HUDEP-2 (cell line): Measurements from ENCODE around the gene PRR3.

Experiments
- DNase-seq, 76 experiments: peaks; one replicate each; lab custom pipeline; 2025; ENCODE audit not compliant: unreplicated experiment in 76 of 76; lab: John Stamatoyannopoulos, UW

The PRR3 gene

GRCh38 chr6:30533460-30534294, 23.4 kb upstream of the PRR3 start:
- DNase-seq, result no peak

GRCh38 chr6:30537931-30538330, 19.2 kb upstream of the PRR3 start:
- DNase-seq, result no peak

DNA sequence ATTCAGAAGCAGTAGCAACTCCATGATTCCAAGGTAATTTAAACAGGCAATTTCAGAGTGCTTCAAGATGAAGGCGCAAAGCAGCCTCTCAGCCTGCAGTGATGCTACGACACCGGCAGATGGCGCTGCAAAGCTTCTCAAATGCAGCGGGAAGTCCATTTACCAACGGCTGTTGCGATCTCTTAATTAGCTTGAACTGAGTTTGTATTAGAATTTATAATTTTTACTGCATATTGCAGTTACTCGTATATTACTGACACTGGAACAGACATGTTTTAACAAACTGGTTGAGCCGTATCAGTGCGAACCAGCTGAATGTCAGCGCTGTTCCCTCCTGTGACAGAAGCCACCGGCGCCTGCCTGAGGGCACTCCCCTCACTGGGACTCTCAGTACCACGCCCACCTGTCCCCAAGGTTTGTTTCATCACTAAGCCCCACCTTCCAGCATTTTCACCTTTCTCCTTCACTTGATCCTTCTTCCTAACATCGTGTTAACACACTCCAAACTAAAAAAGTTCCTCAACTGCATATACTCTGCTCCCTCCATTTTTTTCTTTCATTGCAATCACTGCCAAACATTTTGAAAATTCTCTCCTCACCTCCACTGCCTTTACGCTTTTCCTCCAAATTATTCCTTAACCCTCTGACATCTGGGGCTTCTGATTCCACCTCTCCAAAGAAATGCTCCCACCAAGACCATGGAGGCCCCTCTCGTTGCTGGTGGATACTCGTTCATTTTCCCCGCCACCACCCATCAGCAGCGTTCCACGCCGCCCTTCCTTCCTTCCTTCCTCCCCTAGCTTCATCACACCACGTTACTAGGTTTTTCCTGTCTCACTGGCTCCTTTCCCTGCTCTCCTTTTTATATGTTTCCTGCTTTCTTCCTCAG, 15.3 kb upstream of the PRR3 start:
- DNase-seq, result peak in 73 of 76 experiments; percentile 10 to 86 (median 66)

DNA sequence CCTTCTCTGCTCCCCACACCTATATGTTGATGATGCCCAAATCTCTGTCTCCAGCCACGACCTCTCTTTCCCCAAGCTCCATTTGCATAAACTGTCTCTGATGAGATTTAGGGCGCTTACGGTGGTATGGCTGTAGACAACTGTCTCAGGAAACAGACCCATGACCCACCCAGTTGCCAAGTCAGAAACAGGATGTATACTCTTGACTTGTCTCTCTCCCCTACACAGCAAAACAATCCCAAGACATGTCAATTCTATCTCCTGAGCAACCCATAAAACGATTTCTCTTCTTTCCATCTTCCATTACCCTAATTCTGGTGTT, 14.7 kb upstream of the PRR3 start:
- DNase-seq, result no peak

- no peak for DNase-seq
Observed at GRCh38 chr6:30542915-30543314, 14.2 kb upstream of the PRR3 start.

DNA sequence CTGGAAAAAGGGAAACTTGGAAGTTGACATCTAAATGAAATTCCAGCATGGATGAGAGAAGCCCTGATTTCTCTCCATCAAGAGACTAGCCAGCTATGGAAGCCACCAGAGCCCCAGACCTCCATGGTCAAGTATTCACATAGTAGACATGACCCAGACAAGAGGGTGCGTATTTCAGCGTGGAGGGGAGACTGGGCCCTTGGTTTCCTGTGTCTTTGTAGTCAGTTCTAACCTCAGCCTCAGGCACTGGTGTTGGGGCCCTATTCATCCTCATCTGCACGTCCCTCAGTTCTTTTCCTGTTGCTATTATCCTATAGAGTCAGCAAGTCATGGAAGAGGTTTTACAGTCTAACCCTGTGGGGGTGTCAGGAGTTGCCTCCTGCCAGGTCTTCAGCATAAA, 13.3 kb upstream of the PRR3 start:
- DNase-seq, result no peak

- peak in 29 of 76 experiments; percentile 25 to 71 (median 47) for DNase-seq
Observed at GRCh38 chr6:30544666-30545272, 12.3 kb upstream of the PRR3 start.

- DNase-seq, result no peak
Observed at GRCh38 chr6:30547454-30547853, 9.6 kb upstream of the PRR3 start.

- DNase-seq, result no peak
Observed at GRCh38 chr6:30548375-30548774, 8.7 kb upstream of the PRR3 start.

- DNase-seq, result no peak
Observed at GRCh38 chr6:30554404-30554803, 2.7 kb upstream of the PRR3 start.

- peak in 6 of 76 experiments; percentile 16 to 45 (median 31) for DNase-seq
Observed at GRCh38 chr6:30554962-30555815, 1.9 kb upstream of the PRR3 start.

- peak in 1 of 76 experiments; percentile 47 for DNase-seq
Observed at GRCh38 chr6:30555816-30556065, 1.4 kb upstream of the PRR3 start.

DNA sequence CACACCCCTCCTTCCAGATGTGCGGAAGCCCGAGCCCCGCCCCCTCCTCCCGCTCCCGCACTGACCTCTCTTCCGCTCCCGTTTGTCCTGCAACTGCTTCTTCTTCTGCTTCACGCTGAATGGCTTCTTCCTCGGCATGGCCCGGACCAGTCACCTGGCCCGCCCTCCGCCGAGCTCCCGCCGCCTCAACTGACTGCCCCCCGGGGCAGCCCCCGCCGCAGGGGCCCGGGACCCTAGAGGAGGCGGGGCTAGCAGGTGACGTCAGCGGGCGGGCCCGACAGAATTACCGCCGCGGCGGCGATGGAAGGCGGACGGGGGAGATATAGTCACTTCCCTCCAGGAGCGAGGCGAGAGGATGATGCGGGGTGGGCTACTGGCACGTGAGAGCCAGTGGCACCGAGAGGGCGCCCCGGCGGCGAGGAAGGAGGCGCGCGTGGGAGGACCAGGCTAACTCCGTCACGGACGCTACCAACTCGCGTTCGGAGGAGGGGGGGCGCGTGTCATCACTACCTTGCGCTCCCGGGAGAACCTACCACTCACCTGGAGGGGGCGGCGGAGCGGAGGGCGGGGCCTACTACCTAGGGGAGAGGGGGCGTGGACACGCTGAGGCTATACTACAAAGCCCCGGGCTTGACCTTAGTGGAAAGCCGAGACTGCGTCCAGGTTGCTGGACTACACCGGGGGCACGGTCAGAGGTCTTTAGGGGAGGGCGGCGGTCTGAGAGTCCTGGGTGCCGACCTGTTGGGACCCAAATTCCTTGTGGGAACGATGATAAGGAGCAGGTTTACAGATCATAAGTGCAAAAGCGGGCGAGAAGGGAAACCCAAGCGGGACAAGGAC, 809 bp upstream of the PRR3 start, which contains the start of gene GNL1:
Gene GNL1 (minus strand): TSS at position 424 of the 840 bp plus-strand sequence. CDS start 286 bp downstream, at position 138.
- DNase-seq, result peak in 75 of 76 experiments; percentile 70 to 100 (median 92)

DNA sequence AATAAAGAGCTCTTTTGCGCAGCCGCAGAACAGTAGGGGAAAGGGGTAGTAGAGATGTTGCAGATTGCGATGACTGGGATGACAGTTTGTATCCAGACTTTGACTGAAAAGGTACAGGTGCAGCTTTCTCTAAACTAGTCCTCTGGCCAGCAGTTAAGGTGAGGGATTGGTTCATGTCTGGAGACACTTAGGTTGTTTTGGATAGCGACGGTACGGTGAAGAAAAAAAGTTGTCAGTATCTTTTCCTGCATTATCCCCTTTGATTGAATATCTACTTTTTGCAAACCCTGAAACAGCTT, 537 bp downstream of the PRR3 start:
- peak in 23 of 76 experiments; percentile 8 to 67 (median 49) for DNase-seq

DNA sequence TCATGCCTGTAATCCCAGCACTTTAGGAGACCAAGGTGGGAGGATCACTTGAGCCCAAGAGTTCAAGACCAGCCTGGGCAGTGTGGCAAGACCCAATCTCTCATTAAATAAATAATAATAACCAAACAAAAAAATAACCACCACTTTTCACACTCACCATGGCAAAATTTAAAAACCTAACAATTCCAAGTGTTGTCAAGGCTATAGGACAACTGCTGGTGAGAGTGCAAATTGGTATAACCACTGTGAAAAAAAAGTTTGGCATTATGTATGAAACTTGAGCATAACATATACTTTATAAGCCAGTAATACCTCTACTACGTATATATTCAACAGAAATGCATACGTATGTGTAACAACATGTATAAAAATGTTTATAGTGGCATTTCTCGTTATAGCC, 3.8 kb downstream of the PRR3 start:
- DNase-seq, result no peak

DNA sequence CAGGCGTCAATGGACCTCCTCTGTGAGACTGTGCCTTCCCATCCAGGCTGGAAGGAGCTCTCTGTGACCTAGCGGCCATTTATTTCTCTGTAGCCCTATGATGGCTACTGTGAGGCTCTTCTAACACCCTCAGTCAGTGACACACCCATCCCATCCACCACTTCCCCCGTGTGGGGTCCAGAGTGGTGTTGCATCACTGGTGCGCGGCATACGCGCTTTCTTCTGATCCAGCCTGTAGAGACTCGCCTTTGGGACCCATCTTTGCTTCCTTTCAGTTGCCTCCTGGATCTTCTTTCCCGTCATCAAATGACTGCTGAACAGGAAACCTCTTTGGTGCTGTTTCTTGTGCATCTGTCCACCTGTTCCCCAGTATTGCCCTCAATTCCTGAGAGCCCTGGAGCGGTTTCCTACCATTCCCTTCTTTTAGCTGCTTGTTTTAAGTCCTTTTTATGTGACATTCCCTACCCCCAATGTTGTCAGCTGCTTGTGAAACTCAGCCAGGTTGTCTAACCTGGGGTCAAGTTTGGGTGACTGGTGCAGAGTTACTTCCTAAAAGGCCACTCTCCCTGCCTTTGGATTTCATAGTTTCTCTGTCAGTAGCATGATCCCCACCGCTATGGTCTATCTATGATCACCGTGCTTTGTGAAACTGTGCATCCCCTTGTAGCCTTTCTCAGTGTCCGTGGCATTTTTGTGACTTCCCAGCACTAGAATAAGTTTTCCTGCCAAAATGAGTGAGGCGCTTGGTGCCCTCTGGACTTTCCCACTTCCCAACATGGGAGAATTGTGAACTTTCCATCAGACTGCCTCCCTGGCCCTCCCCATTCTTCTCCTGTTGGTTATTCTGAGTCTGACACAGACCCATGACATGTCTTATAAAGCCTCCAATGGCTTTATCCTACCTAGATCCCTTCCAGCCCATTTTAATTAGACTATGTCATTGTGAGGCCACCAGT, 5.7 kb downstream of the PRR3 start:
- DNase-seq, result no peak

DNA sequence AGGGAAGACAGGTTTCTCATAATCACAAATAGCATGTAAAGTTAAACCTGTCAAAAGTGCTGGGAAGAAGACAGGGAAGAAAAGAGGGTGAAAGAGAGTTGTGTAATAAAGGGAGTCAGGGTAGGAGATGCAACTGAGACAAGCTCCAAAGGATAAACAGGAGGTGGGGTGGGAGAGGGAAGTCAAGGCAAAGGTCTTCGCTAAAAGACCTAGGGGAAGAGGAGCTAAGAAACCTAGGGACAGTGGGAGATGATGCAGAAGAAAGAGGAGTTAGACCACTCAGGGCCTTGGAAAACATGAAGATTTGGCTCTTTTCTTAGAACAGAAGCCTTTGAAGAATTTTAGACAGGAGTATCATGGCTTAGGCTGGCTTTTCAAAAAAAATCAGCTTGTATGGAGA, 7.0 kb downstream of the PRR3 start:
- DNase-seq, result no peak

DNA sequence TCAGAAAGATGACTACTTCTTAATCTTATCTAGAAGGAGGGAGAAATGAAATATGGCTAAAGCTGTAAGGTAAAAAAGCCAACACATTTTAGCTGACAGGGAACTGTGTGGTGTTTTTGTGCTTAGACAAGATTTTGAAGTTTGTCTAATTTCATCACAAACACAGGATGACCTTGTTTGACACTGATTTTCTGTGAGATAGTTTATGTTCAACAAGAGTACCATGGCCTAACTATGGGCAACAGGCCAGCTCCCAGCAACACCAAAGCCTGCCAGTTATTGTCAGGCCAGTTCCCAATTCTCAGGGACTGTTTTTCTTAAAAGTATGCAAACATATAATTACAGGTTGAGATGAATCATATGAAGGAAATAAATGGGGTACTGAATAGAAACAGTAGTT, 8.7 kb downstream of the PRR3 start:
- DNase-seq, result peak in 1 of 76 experiments; percentile 15

DNA sequence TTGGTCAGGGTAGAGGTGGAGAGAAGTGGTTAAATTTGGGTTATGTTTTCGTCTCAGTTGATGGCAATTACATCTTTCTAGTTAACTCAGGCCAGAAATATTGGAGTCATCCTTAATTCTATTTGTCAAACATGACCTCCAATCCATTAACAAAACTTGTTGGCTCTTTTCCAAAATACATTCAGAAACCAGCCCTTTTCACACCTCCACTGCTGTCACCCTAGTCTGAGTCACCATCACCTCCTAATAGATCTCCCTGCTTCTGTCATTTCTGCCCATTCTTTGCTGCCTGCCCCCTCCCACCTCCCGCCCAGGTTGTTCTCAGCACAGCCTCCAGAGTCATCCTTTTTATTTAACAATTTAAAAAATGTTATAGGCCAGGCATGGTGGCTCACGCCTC, 11.2 kb downstream of the PRR3 start:
- DNase-seq, result peak in 1 of 76 experiments; percentile 11
